Astrocyte of the cerebellum (primary cell): Measurements from ENCODE around the gene STK24.

ENCODE experiments used
- DNase-seq: peaks from one replicate; pipeline ENCODE4 v3.0.0-alpha.2; 2011; ENCODE audit warnings: low read depth
- H3K4me3 ChIP-seq: 2 replicates; pipeline ENCODE4 v1.5.1; 2011; ENCODE audit warnings: mild to moderate bottlenecking, low read depth, low read length, moderate library complexity
- CTCF ChIP-seq: IDR thresholded peaks from 2 replicates; pipeline ENCODE4 v1.5.1; 2012; ENCODE audit warnings: low read length, low read depth, moderate library complexity, mild to moderate bottlenecking; ENCODE audit errors: missing control alignments
- in situ Hi-C: cut with HindIII; loops from 2 replicates; pipeline ENCODE4 v1.10.0; 2017; ENCODE audit warnings: low sequenced_read_pairs

STK24 gene

GRCh38 chr13:98507282-98507797, 69.6 kb downstream of the STK24 start:
- peak; percentile 53 for DNase-seq
- TF ChIP-seq CTCF, result no peak
- H3K4me3 ChIP-seq, result no peak overlapping the region
- in situ Hi-C loops, result no loop called here

- TF ChIP-seq CTCF, result no peak
- no peak for DNase-seq
- in situ Hi-C loops, result no loop called here
- no peak overlapping the region for H3K4me3 ChIP-seq
Measured at GRCh38 chr13:98506728-98507230, 70.1 kb downstream of the STK24 start.

GRCh38 chr13:98506322-98506721, 70.6 kb downstream of the STK24 start:
- no peak overlapping the region for H3K4me3 ChIP-seq
- DNase-seq, result no peak
- no peak for TF ChIP-seq CTCF
- in situ Hi-C loops, result no loop called here

- H3K4me3 ChIP-seq, result no peak overlapping the region
- no peak for DNase-seq
- in situ Hi-C loops, result no loop called here
- TF ChIP-seq CTCF, result no peak
Measured at GRCh38 chr13:98505217-98505616, 71.7 kb downstream of the STK24 start.

- no peak overlapping the region for H3K4me3 ChIP-seq
- no peak for DNase-seq
- in situ Hi-C loops, result no loop called here
- TF ChIP-seq CTCF, result no peak
Measured at GRCh38 chr13:98504371-98504963, 72.4 kb downstream of the STK24 start.

- DNase-seq, result no peak
- no peak overlapping the region for H3K4me3 ChIP-seq
- no peak for TF ChIP-seq CTCF
- in situ Hi-C loops, result no loop called here
Measured at GRCh38 chr13:98504029-98504351, 72.9 kb downstream of the STK24 start.
